Measurements from ENCODE around the gene A2M. TPM values are rescaled to one million over a fixed set of nuclear protein-coding genes. Genes with fewer than 3 reads are reported as not detected.

A2M gene
- total and polyA plus RNA-seq, 2 experiments from 2014 or later: 0.92 TPM; not detected in 1

DNA sequence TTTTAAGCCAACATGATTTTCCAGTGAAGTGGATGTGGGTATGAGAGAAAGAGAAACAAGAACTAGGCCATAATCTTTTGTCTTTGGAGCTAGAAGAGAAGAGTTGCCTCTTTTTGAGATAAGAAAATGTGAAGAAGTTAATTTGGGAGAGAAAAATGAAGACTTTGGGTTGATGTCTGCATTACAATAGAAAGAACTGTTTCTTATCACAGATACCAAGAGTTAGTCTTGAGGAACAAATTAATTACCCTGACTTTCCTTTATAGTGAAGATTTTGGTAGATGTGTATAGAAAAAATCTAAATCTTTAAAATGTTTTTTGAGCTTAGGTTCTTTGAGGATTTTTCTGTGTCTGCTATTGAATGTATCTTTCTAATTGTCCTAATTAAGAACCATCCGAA is 4.2 kb downstream of the A2M start (continued):
- TF ChIP-seq, protein P1, sequence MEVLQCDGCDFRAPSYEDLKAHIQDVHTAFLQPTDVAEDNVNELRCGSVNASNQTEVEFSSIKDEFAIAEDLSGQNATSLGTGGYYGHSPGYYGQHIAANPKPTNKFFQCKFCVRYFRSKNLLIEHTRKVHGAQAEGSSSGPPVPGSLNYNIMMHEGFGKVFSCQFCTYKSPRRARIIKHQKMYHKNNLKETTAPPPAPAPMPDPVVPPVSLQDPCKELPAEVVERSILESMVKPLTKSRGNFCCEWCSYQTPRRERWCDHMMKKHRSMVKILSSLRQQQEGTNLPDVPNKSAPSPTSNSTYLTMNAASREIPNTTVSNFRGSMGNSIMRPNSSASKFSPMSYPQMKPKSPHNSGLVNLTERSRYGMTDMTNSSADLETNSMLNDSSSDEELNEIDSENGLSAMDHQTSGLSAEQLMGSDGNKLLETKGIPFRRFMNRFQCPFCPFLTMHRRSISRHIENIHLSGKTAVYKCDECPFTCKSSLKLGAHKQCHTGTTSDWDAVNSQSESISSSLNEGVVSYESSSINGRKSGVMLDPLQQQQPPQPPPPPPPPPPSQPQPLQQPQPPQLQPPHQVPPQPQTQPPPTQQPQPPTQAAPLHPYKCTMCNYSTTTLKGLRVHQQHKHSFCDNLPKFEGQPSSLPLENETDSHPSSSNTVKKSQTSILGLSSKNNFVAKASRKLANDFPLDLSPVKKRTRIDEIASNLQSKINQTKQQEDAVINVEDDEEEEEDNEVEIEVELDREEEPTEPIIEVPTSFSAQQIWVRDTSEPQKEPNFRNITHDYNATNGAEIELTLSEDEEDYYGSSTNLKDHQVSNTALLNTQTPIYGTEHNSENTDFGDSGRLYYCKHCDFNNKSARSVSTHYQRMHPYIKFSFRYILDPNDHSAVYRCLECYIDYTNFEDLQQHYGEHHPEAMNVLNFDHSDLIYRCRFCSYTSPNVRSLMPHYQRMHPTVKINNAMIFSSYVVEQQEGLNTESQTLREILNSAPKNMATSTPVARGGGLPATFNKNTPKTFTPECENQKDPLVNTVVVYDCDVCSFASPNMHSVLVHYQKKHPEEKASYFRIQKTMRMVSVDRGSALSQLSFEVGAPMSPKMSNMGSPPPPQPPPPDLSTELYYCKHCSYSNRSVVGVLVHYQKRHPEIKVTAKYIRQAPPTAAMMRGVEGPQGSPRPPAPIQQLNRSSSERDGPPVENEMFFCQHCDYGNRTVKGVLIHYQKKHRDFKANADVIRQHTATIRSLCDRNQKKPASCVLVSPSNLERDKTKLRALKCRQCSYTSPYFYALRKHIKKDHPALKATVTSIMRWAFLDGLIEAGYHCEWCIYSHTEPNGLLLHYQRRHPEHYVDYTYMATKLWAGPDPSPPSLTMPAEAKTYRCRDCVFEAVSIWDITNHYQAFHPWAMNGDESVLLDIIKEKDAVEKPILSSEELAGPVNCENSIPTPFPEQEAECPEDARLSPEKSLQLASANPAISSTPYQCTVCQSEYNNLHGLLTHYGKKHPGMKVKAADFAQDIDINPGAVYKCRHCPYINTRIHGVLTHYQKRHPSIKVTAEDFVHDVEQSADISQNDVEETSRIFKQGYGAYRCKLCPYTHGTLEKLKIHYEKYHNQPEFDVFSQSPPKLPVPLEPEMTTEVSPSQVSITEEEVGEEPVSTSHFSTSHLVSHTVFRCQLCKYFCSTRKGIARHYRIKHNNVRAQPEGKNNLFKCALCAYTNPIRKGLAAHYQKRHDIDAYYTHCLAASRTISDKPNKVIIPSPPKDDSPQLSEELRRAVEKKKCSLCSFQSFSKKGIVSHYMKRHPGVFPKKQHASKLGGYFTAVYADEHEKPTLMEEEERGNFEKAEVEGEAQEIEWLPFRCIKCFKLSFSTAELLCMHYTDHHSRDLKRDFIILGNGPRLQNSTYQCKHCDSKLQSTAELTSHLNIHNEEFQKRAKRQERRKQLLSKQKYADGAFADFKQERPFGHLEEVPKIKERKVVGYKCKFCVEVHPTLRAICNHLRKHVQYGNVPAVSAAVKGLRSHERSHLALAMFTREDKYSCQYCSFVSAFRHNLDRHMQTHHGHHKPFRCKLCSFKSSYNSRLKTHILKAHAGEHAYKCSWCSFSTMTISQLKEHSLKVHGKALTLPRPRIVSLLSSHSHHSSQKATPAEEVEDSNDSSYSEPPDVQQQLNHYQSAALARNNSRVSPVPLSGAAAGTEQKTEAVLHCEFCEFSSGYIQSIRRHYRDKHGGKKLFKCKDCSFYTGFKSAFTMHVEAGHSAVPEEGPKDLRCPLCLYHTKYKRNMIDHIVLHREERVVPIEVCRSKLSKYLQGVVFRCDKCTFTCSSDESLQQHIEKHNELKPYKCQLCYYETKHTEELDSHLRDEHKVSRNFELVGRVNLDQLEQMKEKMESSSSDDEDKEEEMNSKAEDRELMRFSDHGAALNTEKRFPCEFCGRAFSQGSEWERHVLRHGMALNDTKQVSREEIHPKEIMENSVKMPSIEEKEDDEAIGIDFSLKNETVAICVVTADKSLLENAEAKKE (CRISPR knock-in tag; IDR thresholded peaks at IDR 0.05): no peak
- TF ChIP-seq CREB1 (CRISPR knock-in tag; IDR thresholded peaks at IDR 0.05; ENCODE audit: low read depth) (no peak), JUNB (IDR thresholded peaks at IDR 0.05; ENCODE audit: unreplicated experiment) (no peak), NANOG (IDR thresholded peaks at IDR 0.05; ENCODE audit: borderline replicate concordance) (no peak), POLR2AphosphoS5 (IDR thresholded peaks at IDR 0.05; ENCODE audit: low read depth) (no peak), EZH2phosphoT487 (IDR thresholded peaks at IDR 0.05; ENCODE audit: unreplicated experiment) (no peak)
- TF ChIP-seq, protein P2, sequence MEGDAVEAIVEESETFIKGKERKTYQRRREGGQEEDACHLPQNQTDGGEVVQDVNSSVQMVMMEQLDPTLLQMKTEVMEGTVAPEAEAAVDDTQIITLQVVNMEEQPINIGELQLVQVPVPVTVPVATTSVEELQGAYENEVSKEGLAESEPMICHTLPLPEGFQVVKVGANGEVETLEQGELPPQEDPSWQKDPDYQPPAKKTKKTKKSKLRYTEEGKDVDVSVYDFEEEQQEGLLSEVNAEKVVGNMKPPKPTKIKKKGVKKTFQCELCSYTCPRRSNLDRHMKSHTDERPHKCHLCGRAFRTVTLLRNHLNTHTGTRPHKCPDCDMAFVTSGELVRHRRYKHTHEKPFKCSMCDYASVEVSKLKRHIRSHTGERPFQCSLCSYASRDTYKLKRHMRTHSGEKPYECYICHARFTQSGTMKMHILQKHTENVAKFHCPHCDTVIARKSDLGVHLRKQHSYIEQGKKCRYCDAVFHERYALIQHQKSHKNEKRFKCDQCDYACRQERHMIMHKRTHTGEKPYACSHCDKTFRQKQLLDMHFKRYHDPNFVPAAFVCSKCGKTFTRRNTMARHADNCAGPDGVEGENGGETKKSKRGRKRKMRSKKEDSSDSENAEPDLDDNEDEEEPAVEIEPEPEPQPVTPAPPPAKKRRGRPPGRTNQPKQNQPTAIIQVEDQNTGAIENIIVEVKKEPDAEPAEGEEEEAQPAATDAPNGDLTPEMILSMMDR (conservative IDR thresholded peaks at IDR 0.05; ENCODE audit: low read depth in 2 of 2): no peak
- TF ChIP-seq, protein P3, sequence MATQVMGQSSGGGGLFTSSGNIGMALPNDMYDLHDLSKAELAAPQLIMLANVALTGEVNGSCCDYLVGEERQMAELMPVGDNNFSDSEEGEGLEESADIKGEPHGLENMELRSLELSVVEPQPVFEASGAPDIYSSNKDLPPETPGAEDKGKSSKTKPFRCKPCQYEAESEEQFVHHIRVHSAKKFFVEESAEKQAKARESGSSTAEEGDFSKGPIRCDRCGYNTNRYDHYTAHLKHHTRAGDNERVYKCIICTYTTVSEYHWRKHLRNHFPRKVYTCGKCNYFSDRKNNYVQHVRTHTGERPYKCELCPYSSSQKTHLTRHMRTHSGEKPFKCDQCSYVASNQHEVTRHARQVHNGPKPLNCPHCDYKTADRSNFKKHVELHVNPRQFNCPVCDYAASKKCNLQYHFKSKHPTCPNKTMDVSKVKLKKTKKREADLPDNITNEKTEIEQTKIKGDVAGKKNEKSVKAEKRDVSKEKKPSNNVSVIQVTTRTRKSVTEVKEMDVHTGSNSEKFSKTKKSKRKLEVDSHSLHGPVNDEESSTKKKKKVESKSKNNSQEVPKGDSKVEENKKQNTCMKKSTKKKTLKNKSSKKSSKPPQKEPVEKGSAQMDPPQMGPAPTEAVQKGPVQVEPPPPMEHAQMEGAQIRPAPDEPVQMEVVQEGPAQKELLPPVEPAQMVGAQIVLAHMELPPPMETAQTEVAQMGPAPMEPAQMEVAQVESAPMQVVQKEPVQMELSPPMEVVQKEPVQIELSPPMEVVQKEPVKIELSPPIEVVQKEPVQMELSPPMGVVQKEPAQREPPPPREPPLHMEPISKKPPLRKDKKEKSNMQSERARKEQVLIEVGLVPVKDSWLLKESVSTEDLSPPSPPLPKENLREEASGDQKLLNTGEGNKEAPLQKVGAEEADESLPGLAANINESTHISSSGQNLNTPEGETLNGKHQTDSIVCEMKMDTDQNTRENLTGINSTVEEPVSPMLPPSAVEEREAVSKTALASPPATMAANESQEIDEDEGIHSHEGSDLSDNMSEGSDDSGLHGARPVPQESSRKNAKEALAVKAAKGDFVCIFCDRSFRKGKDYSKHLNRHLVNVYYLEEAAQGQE (IDR thresholded peaks at IDR 0.05; ENCODE audit: unreplicated experiment): no peak

All from GM23338 (cell line).